HL-60 (cell line): ENCODE measurements around the gene GNPTAB.

ENCODE experiments used
- DNase-seq, 2 experiments: peaks; one replicate each; pipeline ENCODE4 v3.0.0-alpha.2; 2010 to 2020; ENCODE audit warnings: low read depth in 1 of 2, low spot score in 1 of 2
- H3K27ac ChIP-seq: fragments of 250-450 bp; sonication (Bioruptor Pico); replicated peaks from 2 replicates; pipeline ENCODE4 v1.5.1; 2020; ENCODE audit warnings: mild to moderate bottlenecking, moderate library complexity
- H3K27me3 ChIP-seq: fragments of 250-450 bp; sonication (Bioruptor Pico); 2 replicates; pipeline ENCODE4 v1.5.1; 2021; ENCODE audit warnings: mild to moderate bottlenecking, moderate library complexity; ENCODE audit not compliant: insufficient read depth, poor library complexity, severe bottlenecking
- H3K4me3 ChIP-seq: replicated peaks from 2 replicates; pipeline ENCODE4 v1.5.1; 2011; ENCODE audit warnings: mild to moderate bottlenecking, control low read depth, low read length; ENCODE audit not compliant: insufficient read depth
- GABPA ChIP-seq: IDR thresholded peaks from 2 replicates; pipeline ENCODE4 v1.6.1; 2012; ENCODE audit warnings: low read depth
- POLR2AphosphoS5 ChIP-seq: IDR thresholded peaks from 2 replicates; pipeline ENCODE4 v1.6.1; 2012; ENCODE audit warnings: low read depth
- SPI1 ChIP-seq: IDR thresholded peaks from 2 replicates; pipeline ENCODE4 v1.6.1; 2012; ENCODE audit warnings: low read depth, mild to moderate bottlenecking, borderline replicate concordance
- TF ChIP-seq, protein P1 (sequence below): IDR thresholded peaks from 2 replicates; pipeline ENCODE4 v1.6.1; 2012; ENCODE audit warnings: low read depth; ENCODE audit not compliant: insufficient replicate concordance
- TF ChIP-seq, protein P2 (sequence below): IDR thresholded peaks from one replicate; pipeline ENCODE4 v1.5.1; 2011; ENCODE audit warnings: low read length, control low read depth, inconsistent platforms; ENCODE audit not compliant: insufficient read depth

Gene GNPTAB

DNA sequence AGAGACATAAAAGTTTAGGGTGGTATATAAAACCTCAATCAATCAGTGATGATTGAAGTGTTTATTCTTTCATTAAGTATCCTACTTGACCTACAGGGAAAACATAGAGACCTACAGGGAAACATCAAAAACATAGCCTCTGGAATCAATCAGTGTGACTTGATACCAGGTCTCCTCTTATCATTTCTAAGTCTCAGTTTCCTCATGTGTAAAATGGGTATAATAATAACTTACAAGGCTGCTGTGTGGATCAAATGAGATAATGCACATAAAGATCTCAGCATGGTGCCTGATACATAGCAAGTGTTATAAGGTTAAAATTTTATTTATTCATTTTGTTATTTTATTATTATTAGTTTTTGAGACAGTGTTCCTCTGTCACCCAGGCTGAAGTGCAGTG, 22.2 kb upstream of the GNPTAB start:
- Histone ChIP-seq H3K27me3 (no peaks in the 10 kb centered on the region), H3K27ac (no peak overlapping the region), H3K4me3 (no peak overlapping the region)
- TF ChIP-seq, protein P1, sequence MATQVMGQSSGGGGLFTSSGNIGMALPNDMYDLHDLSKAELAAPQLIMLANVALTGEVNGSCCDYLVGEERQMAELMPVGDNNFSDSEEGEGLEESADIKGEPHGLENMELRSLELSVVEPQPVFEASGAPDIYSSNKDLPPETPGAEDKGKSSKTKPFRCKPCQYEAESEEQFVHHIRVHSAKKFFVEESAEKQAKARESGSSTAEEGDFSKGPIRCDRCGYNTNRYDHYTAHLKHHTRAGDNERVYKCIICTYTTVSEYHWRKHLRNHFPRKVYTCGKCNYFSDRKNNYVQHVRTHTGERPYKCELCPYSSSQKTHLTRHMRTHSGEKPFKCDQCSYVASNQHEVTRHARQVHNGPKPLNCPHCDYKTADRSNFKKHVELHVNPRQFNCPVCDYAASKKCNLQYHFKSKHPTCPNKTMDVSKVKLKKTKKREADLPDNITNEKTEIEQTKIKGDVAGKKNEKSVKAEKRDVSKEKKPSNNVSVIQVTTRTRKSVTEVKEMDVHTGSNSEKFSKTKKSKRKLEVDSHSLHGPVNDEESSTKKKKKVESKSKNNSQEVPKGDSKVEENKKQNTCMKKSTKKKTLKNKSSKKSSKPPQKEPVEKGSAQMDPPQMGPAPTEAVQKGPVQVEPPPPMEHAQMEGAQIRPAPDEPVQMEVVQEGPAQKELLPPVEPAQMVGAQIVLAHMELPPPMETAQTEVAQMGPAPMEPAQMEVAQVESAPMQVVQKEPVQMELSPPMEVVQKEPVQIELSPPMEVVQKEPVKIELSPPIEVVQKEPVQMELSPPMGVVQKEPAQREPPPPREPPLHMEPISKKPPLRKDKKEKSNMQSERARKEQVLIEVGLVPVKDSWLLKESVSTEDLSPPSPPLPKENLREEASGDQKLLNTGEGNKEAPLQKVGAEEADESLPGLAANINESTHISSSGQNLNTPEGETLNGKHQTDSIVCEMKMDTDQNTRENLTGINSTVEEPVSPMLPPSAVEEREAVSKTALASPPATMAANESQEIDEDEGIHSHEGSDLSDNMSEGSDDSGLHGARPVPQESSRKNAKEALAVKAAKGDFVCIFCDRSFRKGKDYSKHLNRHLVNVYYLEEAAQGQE, result no peak
- TF ChIP-seq SPI1 (no peak), POLR2AphosphoS5 (no peak), GABPA (no peak)
- TF ChIP-seq, protein P2, sequence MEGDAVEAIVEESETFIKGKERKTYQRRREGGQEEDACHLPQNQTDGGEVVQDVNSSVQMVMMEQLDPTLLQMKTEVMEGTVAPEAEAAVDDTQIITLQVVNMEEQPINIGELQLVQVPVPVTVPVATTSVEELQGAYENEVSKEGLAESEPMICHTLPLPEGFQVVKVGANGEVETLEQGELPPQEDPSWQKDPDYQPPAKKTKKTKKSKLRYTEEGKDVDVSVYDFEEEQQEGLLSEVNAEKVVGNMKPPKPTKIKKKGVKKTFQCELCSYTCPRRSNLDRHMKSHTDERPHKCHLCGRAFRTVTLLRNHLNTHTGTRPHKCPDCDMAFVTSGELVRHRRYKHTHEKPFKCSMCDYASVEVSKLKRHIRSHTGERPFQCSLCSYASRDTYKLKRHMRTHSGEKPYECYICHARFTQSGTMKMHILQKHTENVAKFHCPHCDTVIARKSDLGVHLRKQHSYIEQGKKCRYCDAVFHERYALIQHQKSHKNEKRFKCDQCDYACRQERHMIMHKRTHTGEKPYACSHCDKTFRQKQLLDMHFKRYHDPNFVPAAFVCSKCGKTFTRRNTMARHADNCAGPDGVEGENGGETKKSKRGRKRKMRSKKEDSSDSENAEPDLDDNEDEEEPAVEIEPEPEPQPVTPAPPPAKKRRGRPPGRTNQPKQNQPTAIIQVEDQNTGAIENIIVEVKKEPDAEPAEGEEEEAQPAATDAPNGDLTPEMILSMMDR, result no peak
- no peak for DNase-seq

DNA sequence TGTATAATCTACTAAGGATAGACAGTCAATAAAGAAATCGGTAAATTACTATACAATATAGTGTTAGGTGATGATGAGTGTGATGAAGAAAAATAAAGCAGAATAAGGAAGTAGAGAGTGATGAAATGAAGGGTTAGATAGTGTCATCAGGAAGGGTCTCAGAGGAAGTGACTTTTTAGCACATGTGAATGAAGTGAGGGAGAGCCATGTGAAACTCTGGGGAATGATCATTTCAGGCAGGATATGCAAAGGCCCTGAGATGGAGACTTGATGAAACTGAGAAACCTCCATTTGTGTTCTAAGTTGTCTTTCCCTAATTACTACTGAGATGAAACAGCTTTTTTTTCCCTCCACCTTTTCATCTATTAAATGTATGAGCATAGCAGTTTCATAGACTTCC, 19.4 kb upstream of the GNPTAB start:
- Histone ChIP-seq H3K27me3 (no peaks in the 10 kb centered on the region), H3K4me3 (no peak overlapping the region), H3K27ac (no peak overlapping the region)
- peak; percentile 39 to 68 for DNase-seq
- TF ChIP-seq, protein P1, result no peak
- TF ChIP-seq GABPA, result no peak
- TF ChIP-seq, protein P2, result no peak
- peak; percentile 87; the same call in 1 of the 2 replicates for TF ChIP-seq SPI1
- TF ChIP-seq POLR2AphosphoS5, result no peak

DNA sequence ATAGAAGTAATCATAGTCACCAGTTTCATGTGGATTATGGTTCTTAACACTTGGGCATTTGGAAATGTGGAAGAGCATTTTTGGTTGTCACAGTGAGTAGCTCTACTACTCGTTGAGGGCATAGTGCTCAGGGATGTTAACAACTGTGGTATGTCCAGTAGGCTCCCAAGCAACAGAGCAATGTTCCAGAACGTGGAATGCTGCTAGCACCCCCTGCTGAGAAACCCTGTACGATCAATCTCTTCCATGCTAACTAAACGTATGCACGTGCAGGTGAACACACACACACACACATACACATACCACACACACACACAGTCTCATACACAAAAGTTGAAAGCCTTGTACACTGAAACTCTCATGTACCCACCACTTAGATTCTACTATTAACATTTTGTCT, 16.6 kb upstream of the GNPTAB start:
- DNase-seq, result no peak
- Histone ChIP-seq H3K4me3 (no peak overlapping the region), H3K27me3 (no peaks in the 10 kb centered on the region), H3K27ac (no peak overlapping the region)
- TF ChIP-seq, protein P2, result no peak
- no peak for TF ChIP-seq GABPA
- no peak for TF ChIP-seq SPI1
- no peak for TF ChIP-seq POLR2AphosphoS5
- TF ChIP-seq, protein P1, result no peak
